HUDEP-2 (cell line): ENCODE measurements around the gene TBCK.

ENCODE experiments used
- DNase-seq, 76 experiments: peaks; one replicate each; lab custom pipeline; 2025; ENCODE audit not compliant: unreplicated experiment in 76 of 76; lab: John Stamatoyannopoulos, UW

Gene TBCK

GRCh38 chr4:106291678-106292077, 24.3 kb downstream of the TBCK start:
- DNase-seq: no peak

- DNase-seq: no peak
These were observed 26.3 kb downstream of the TBCK start for GRCh38 chr4:106289737-106290136.

GRCh38 chr4:106287353-106287969, 28.5 kb downstream of the TBCK start:
- DNase-seq: no peak

GRCh38 chr4:106286611-106287010, 29.4 kb downstream of the TBCK start:
- no peak for DNase-seq

GRCh38 chr4:106284227-106284626, 31.8 kb downstream of the TBCK start:
- DNase-seq: no peak

- DNase-seq: no peak
These were observed 38.8 kb downstream of the TBCK start for GRCh38 chr4:106277140-106277675.

GRCh38 chr4:106273831-106274230, 42.2 kb downstream of the TBCK start:
- DNase-seq: no peak

- no peak for DNase-seq
These were observed 45.3 kb downstream of the TBCK start for GRCh38 chr4:106270736-106271135.

- DNase-seq: no peak
These were observed 46.3 kb downstream of the TBCK start for GRCh38 chr4:106269711-106270110.

GRCh38 chr4:106268786-106269185, 47.2 kb downstream of the TBCK start:
- no peak for DNase-seq

- peak in 30 of 76 experiments; percentile 1 to 63 (median 16) for DNase-seq
These were observed 49.8 kb downstream of the TBCK start for GRCh38 chr4:106266201-106266600.

- DNase-seq: peak in 23 of 76 experiments; percentile 0 to 55 (median 12)
These were observed 51.7 kb downstream of the TBCK start for GRCh38 chr4:106264331-106264728.

GRCh38 chr4:106263594-106264330, 52.2 kb downstream of the TBCK start:
- DNase-seq: no peak

GRCh38 chr4:106261980-106262379, 54.0 kb downstream of the TBCK start:
- no peak for DNase-seq

- no peak for DNase-seq
These were observed 57.6 kb downstream of the TBCK start for GRCh38 chr4:106258145-106259045.

GRCh38 chr4:106256190-106256589, 59.8 kb downstream of the TBCK start:
- DNase-seq: no peak

- no peak for DNase-seq
These were observed 60.8 kb downstream of the TBCK start for GRCh38 chr4:106255195-106255594.

GRCh38 chr4:106253364-106254129, 62.5 kb downstream of the TBCK start:
- DNase-seq: no peak

- no peak for DNase-seq
These were observed 68.4 kb downstream of the TBCK start for GRCh38 chr4:106247600-106247999.

- no peak for DNase-seq
These were observed 69.6 kb downstream of the TBCK start for GRCh38 chr4:106246441-106246840.
